Measurements from ENCODE around the gene WNT16.

- TF ChIP-seq CTCF (IDR thresholded peaks at IDR 0.05) (no peak), POLR2A (IDR thresholded peaks at IDR 0.05) (no peak)
These were observed 26.5 kb upstream of the WNT16 start for GRCh38 chr7:121302214-121302745.

Measured in adrenal gland (tissue), 5 donors.